A549 (cell line): ENCODE measurements around the gene PREX1.

Source experiments
- BHLHE40 ChIP-seq: IDR thresholded peaks from 2 replicates; pipeline ENCODE4 v1.6.1; 2012; ENCODE audit warnings: low read depth, low read length, inconsistent platforms
- CTCF ChIP-seq: fragments of >200 bp; sonication (Bioruptor Twin); formaldehyde crosslinking; IDR thresholded peaks from 3 replicates; pipeline ENCODE4 v1.5.1; 2016
- HOXB13 ChIP-seq: fragments of 250-450 bp; sonication (Bioruptor Pico); IDR thresholded peaks from 2 replicates; pipeline ENCODE4 v1.5.0; 2020; ENCODE audit warnings: low read depth, mild to moderate bottlenecking, moderate library complexity
- JUN ChIP-seq, 2 experiments: fragments of >200 bp; sonication (Bioruptor Twin); formaldehyde crosslinking; IDR thresholded peaks; 2 replicates in 1 of 2; 3 replicates in 1 of 2; pipeline ENCODE4 v1.6.1; 2016 to 2017
- RAD21 ChIP-seq, 2 experiments: fragments of >200 bp in 1 of 2; sonication (Bioruptor Twin) in 1 of 2; formaldehyde crosslinking in 1 of 2; IDR thresholded peaks in 1 of 2; conservative IDR thresholded peaks in 1 of 2; 2 replicates in 1 of 2; 3 replicates in 1 of 2; pipeline ENCODE4 v1.6.1; 2012 to 2018; ENCODE audit warnings: inconsistent platforms in 1 of 2
- TP53 ChIP-seq: fragments of 250-450 bp; sonication (Bioruptor Pico); IDR thresholded peaks from 2 replicates; pipeline ENCODE4 v1.5.0; 2021; ENCODE audit warnings: mild to moderate bottlenecking, moderate library complexity
- TF ChIP-seq, protein P1 (sequence below): IDR thresholded peaks from 2 replicates; pipeline ENCODE4 v1.6.1; 2012

DNA sequence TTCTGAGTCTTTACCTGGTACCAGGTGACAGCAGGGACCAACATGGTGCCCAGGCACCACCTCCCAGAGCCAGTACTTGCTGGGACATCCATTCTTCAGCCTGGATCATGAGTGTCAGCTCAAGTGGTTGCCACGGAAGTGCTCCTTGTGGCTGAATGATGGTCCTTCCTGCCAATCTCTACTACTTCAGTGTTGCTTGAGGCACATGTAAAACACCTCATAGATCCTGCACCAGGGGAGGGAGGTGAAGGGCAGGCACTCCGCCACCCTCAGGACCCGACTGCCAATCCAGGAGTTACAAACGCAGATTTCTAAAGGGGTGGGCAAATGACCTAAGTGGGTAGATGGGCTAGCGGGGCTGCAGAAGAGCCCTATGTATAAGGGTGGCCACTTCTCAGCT lies 226.0 kb downstream of the PREX1 start:
- TF ChIP-seq HOXB13 (CRISPR knock-in tag) (no peak), RAD21 (conservative IDR thresholded peaks at IDR 0.05 in 1 of 2, IDR thresholded peaks at IDR 0.05 in 1 of 2) (no peak), CTCF (no peak), BHLHE40 (no peak), TP53 (no peak), JUN (IDR thresholded peaks at IDR 0.05) (no peak)
- TF ChIP-seq, protein P1, sequence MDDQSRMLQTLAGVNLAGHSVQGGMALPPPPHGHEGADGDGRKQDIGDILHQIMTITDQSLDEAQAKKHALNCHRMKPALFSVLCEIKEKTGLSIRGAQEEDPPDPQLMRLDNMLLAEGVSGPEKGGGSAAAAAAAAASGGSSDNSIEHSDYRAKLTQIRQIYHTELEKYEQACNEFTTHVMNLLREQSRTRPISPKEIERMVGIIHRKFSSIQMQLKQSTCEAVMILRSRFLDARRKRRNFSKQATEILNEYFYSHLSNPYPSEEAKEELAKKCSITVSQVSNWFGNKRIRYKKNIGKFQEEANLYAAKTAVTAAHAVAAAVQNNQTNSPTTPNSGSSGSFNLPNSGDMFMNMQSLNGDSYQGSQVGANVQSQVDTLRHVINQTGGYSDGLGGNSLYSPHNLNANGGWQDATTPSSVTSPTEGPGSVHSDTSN, result no peak
